Endothelial cell of umbilical vein (primary cell): Measurements from ENCODE around the gene GLCE. TPM values are rescaled to one million over a fixed set of nuclear protein-coding genes. Genes with fewer than 3 reads are reported as not detected.

Experiments used
- BruUV-seq: library from RNA; stranded (reverse); fragments of 400-500 nt; replicated peaks from 2 replicates; lab custom pipeline; 2021; lab: Mats Ljungman, UMichigan
- CTCF ChIA-PET: fragments of 300-600, 350-600 bp; sonication (Branson Sonifier 250); formaldehyde crosslinking; loops from one replicate; lab custom pipeline; 2021; ENCODE audit warnings: antibody characterized with exemption, inconsistent platforms; lab: Charles Lee
- POLR2A ChIA-PET: fragments of 300-600, 350-600 bp; sonication (Branson Sonifier 250); formaldehyde crosslinking; loops from one replicate; lab custom pipeline; 2021; ENCODE audit warnings: antibody characterized with exemption, inconsistent platforms; lab: Charles Lee
- DNase-seq: peaks from one replicate; pipeline ENCODE4 v3.0.0-alpha.2; 2011; ENCODE audit warnings: low read depth, low spot score
- FAIRE-seq: peaks from 2 replicates; lab custom pipeline; 2011; peaks lifted over from hg19 to GRCh38; lab: Jason Lieb, UNC
- H2AFZ ChIP-seq: 2 replicates; pipeline ENCODE4 v1.6.0; 2012; ENCODE audit warnings: low read depth, low read length, control low read depth, inconsistent platforms
- H3K27ac ChIP-seq: 2 replicates; pipeline ENCODE4 v1.5.1; 2011; ENCODE audit warnings: low read depth, mild to moderate bottlenecking, control low read depth, low read length, moderate library complexity; ENCODE audit not compliant: insufficient read depth
- H3K27me3 ChIP-seq, 2 experiments: 2 replicates each; pipeline versions ENCODE4 v1.6.0 to v1.6.1; 2011; ENCODE audit warnings: low read length in 2 of 2, mixed read lengths in 1 of 2; ENCODE audit not compliant: control insufficient read depth in 2 of 2, insufficient read depth in 2 of 2
- H3K36me3 ChIP-seq, 2 experiments: 2 replicates in 1 of 2; 3 replicates in 1 of 2; pipeline ENCODE4 v1.5.1; 2011; ENCODE audit warnings: low read length in 2 of 2, mild to moderate bottlenecking in 1 of 2, moderate library complexity in 1 of 2; ENCODE audit not compliant: control insufficient read depth in 2 of 2, insufficient read depth in 2 of 2; ENCODE audit errors: extremely low read depth in 1 of 2
- H3K4me1 ChIP-seq: 3 replicates; pipeline ENCODE4 v1.5.1; 2011; ENCODE audit warnings: mild to moderate bottlenecking, low read length; ENCODE audit not compliant: control insufficient read depth, insufficient read depth; ENCODE audit errors: extremely low read depth
- H3K4me2 ChIP-seq: 2 replicates; pipeline ENCODE4 v1.6.1; 2011; ENCODE audit warnings: low read length, control low read depth, mixed read lengths; ENCODE audit not compliant: insufficient read depth
- H3K4me3 ChIP-seq, 3 experiments: fragments of 200-600 bp in 1 of 3; sonication (generic), shearing (Covaris generic) in 1 of 3; replicated peaks in 1 of 3; 2 replicates each; pipeline ENCODE4 v1.5.1; 2011 to 2016; ENCODE audit warnings: control low read depth in 3 of 3, low read length in 3 of 3, mild to moderate bottlenecking in 2 of 3, inconsistent platforms in 1 of 3, low read depth in 1 of 3, moderate library complexity in 1 of 3; ENCODE audit not compliant: insufficient read depth in 1 of 3
- H3K79me2 ChIP-seq: 2 replicates; pipeline ENCODE4 v1.6.0; 2012; ENCODE audit warnings: low read length, inconsistent platforms; ENCODE audit not compliant: control insufficient read depth, insufficient read depth
- H3K9ac ChIP-seq: replicated peaks from 2 replicates; pipeline ENCODE3; 2011; ENCODE audit warnings: low read length, control low read depth; ENCODE audit not compliant: insufficient read depth; ENCODE audit errors: extremely low read depth
- H3K9me1 ChIP-seq: replicated peaks from 3 replicates; pipeline ENCODE4 v1.6.0; 2011; ENCODE audit warnings: mild to moderate bottlenecking, low read length; ENCODE audit not compliant: control insufficient read depth, insufficient read depth; ENCODE audit errors: extremely low read depth
- H3K9me3 ChIP-seq: replicated peaks from 2 replicates; pipeline ENCODE4 v1.5.1; 2012; ENCODE audit warnings: low read length, inconsistent platforms; ENCODE audit not compliant: control insufficient read depth, insufficient read depth
- H4K20me1 ChIP-seq: replicated peaks from 2 replicates; pipeline ENCODE3; 2011; ENCODE audit warnings: mild to moderate bottlenecking, low read length; ENCODE audit not compliant: control insufficient read depth, insufficient read depth; ENCODE audit errors: extremely low read depth
- EZH2 ChIP-seq: IDR thresholded peaks from 2 replicates; pipeline ENCODE4 v1.6.1; 2012; ENCODE audit warnings: borderline replicate concordance, low read depth, mild to moderate bottlenecking, moderate library complexity, low read length, inconsistent platforms; ENCODE audit not compliant: severe bottlenecking
- FOS ChIP-seq: IDR thresholded peaks from 2 replicates; pipeline ENCODE4 v1.6.1; 2011; ENCODE audit warnings: mild to moderate bottlenecking, low read length, moderate library complexity, borderline replicate concordance; ENCODE audit not compliant: insufficient read depth
- GATA2 ChIP-seq: IDR thresholded peaks from 2 replicates; pipeline ENCODE4 v1.7.0; 2011; ENCODE audit warnings: low read depth, mild to moderate bottlenecking, moderate library complexity, mixed read lengths, low read length; ENCODE audit not compliant: insufficient read length, insufficient read depth
- JUN ChIP-seq: IDR thresholded peaks from 2 replicates; pipeline ENCODE4 v1.6.1; 2011; ENCODE audit warnings: borderline replicate concordance, low read depth; ENCODE audit not compliant: insufficient read length, insufficient read depth
- MYC ChIP-seq: IDR thresholded peaks from one replicate; pipeline ENCODE4 v1.6.1; 2011; ENCODE audit warnings: mild to moderate bottlenecking, low read depth, low read length
- POLR2A ChIP-seq: IDR thresholded peaks from 2 replicates; pipeline ENCODE4 v1.6.1; 2012; ENCODE audit warnings: low read depth, mild to moderate bottlenecking, control low read depth, low read length
- POLR2AphosphoS5 ChIP-seq: IDR thresholded peaks from 2 replicates; pipeline ENCODE4 v1.6.1; 2012; ENCODE audit warnings: low read depth, mild to moderate bottlenecking, control low read depth, low read length, moderate library complexity; ENCODE audit not compliant: insufficient read depth
- dilution Hi-C: fragments of 300-500 bp; cut with MboI; formaldehyde crosslinking; loops from one replicate; pipeline ENCODE4 v1.15.0; 2019; ENCODE audit warnings: low sequenced_read_pairs; ENCODE audit not compliant: extremely low pct_ligation_motif_present
- intact Hi-C: fragments of 100-400 bp; cut with micrococcal nuclease; formaldehyde crosslinking; loops from one replicate; pipeline ENCODE4 v1.10.0; 2022
- polyA plus RNA-seq, 4 experiments: library from polyadenylated mRNA; depleted of rRNA in 3 of 4; stranded (reverse) in 3 of 4; unstranded in 1 of 4; fragments of >200 nt; gene quantifications; 2 replicates each; pipeline versions ENCODE4 v1.2.1 to v1.2.3, GENCODE V29; 2011 to 2012; ENCODE audit warnings: missing spikeins in 1 of 4
- total RNA-seq: library from RNA; stranded (reverse); gene quantifications from 2 replicates; pipeline ENCODE4 v1.2.3, GENCODE V29; 2021
- TF ChIP-seq, protein P1 (sequence below): IDR thresholded peaks from 2 replicates; pipeline ENCODE4 v1.6.1; 2011; ENCODE audit not compliant: insufficient read depth, insufficient read length
- TF ChIP-seq, protein P2 (sequence below), 2 donors: IDR thresholded peaks; 1 replicate in 1 of 2; 2 replicates in 1 of 2; pipeline ENCODE4 v1.5.1; 2011; ENCODE audit warnings: low read length in 2 of 2, mild to moderate bottlenecking in 2 of 2, moderate library complexity in 2 of 2, control low read depth in 1 of 2, inconsistent platforms in 1 of 2, low read depth in 1 of 2; ENCODE audit not compliant: insufficient read depth in 1 of 2; ENCODE audit errors: extremely low read depth in 1 of 2

The GLCE gene
- total and polyA plus RNA-seq, 2 donors (not counting 3 experiments of a cell fraction or from before 2014, with no cell fraction given) = 48.1 to 86.6 TPM

DNA sequence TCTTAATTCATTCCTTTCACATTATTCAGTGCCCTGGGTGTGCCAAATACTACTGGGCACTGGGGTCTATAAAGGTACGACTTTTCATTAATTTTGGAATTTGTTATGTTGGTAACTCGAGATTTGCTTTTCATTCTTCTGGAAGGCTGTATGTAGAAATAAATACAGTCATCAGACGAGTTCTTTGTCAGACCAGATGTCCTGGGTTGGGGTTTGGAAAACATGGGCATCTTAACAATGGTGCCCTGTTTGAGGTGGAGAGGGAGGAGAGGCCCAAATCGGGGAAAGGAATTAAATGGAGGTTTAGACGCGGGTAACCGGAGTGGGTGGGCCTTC is 662 bp upstream of the GLCE start:
- dilution Hi-C loops (no loop called here), intact Hi-C loops (loop anchor here (1.0 to 5.0 kb wide), 7 partner anchors 48 to 255 kb away; partner anchors contain the start of gene KIF23)
- Histone ChIP-seq H3K27me3 (no peaks in the 10 kb centered on the region), H4K20me1 (no peaks in the 10 kb centered on the region), H3K79me2 (peaks cover 41% of the 10 kb centered on the region), H3K4me2 (peak overlapping the region; percentile 91), H3K27ac (peak overlapping the region; percentile 52), H3K4me3 (peak overlapping the region; percentile 29 to 70 (median 38)), H3K9ac (peak overlapping the region; percentile 25), H3K9me1 (no peaks in the 10 kb centered on the region), H3K9me3 (no peaks in the 10 kb centered on the region), H3K36me3 (no peaks in the 10 kb centered on the region), H2AFZ (peak overlapping the region; percentile 97), H3K4me1 (peaks cover 46% of the 10 kb centered on the region)
- no peak for TF ChIP-seq GATA2
- TF ChIP-seq FOS = no peak
- TF ChIP-seq POLR2AphosphoS5 = no peak
- no peak for TF ChIP-seq EZH2
- TF ChIP-seq JUN = no peak
- TF ChIP-seq, protein P1, sequence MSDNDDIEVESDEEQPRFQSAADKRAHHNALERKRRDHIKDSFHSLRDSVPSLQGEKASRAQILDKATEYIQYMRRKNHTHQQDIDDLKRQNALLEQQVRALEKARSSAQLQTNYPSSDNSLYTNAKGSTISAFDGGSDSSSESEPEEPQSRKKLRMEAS = no peak
- no peak for TF ChIP-seq POLR2A
- TF ChIP-seq, protein P2, sequence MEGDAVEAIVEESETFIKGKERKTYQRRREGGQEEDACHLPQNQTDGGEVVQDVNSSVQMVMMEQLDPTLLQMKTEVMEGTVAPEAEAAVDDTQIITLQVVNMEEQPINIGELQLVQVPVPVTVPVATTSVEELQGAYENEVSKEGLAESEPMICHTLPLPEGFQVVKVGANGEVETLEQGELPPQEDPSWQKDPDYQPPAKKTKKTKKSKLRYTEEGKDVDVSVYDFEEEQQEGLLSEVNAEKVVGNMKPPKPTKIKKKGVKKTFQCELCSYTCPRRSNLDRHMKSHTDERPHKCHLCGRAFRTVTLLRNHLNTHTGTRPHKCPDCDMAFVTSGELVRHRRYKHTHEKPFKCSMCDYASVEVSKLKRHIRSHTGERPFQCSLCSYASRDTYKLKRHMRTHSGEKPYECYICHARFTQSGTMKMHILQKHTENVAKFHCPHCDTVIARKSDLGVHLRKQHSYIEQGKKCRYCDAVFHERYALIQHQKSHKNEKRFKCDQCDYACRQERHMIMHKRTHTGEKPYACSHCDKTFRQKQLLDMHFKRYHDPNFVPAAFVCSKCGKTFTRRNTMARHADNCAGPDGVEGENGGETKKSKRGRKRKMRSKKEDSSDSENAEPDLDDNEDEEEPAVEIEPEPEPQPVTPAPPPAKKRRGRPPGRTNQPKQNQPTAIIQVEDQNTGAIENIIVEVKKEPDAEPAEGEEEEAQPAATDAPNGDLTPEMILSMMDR (IDR thresholded peaks at IDR 0.05; ENCODE audit: extremely low read depth in 1 of 2, insufficient read depth in 1 of 2, low read depth in 1 of 2, low read length in 2 of 2) = no peak
- TF ChIP-seq MYC = no peak
- TSS peak; percentile 98 for BruUV-seq
- no peak for DNase-seq
- ChIA-PET CTCF (interaction anchor here (0.9 to 3.9 kb wide), 9 partner anchors 15 to 235 kb away, joined by 3 to 29 read pairs (median 4); no protein-coding TSS in a partner anchor), POLR2A (interaction anchor here (1.0 to 1.6 kb wide), 4 partner anchors 14 to 78 kb away, joined by 3 to 12 read pairs (median 3); no protein-coding TSS in a partner anchor)
- no peak for FAIRE-seq
